Naive thymus-derived CD4-positive, alpha-beta T cell (primary cell): Measurements from ENCODE around the gene ADA. TPM values are rescaled to one million over a fixed set of nuclear protein-coding genes. Genes with fewer than 3 reads are reported as not detected.

Experiments
- ATAC-seq: fragments of 150-1000 bp; cut with Tn5 transposase; 2 replicates; pipeline ENCODE4 v1.10.0; 2021; ENCODE audit warnings: mild to moderate bottlenecking, moderate library complexity
- CTCF ChIA-PET: fragments of 350-600 bp; sonication (Branson Sonifier 250); formaldehyde crosslinking; loops from one replicate; lab custom pipeline; 2021; ENCODE audit warnings: antibody characterized with exemption; lab: Charles Lee
- POLR2A ChIA-PET: fragments of 350-600 bp; sonication (Branson Sonifier 250); formaldehyde crosslinking; loops from one replicate; lab custom pipeline; 2021; ENCODE audit warnings: antibody characterized with exemption, inconsistent platforms; lab: Charles Lee
- DNase-seq, 9 donors: peaks; one replicate each; pipeline versions ENCODE4 v3.0.0 to v3.0.0-alpha.2; 2020 to 2022; ENCODE audit warnings: mixed read lengths in 1 of 9
- H3K27ac ChIP-seq: one replicate; pipeline ENCODE4 v1.7.0; 2013; ENCODE audit warnings: mild to moderate bottlenecking, low read depth, low read length, moderate library complexity
- H3K27me3 ChIP-seq, 2 donors: one replicate each; pipeline ENCODE4 v1.7.0; 2013; ENCODE audit warnings: low read length in 2 of 2, mild to moderate bottlenecking in 2 of 2, moderate library complexity in 2 of 2; ENCODE audit not compliant: control insufficient read depth in 2 of 2, insufficient read depth in 2 of 2
- H3K36me3 ChIP-seq, 3 experiments: 1 replicate in 2 of 3; 2 replicates in 1 of 3; pipeline ENCODE4 v1.7.0; 2013; ENCODE audit warnings: low read length in 3 of 3, mild to moderate bottlenecking in 3 of 3, moderate library complexity in 1 of 3; ENCODE audit not compliant: insufficient read depth in 3 of 3, control insufficient read depth in 2 of 3
- H3K4me1 ChIP-seq, 2 donors: one replicate each; pipeline ENCODE4 v1.7.0; 2013; ENCODE audit warnings: low read length in 2 of 2, mild to moderate bottlenecking in 2 of 2, moderate library complexity in 1 of 2; ENCODE audit not compliant: control insufficient read depth in 2 of 2, insufficient read depth in 2 of 2
- H3K4me3 ChIP-seq: 2 replicates; pipeline ENCODE4 v1.7.0; 2013; ENCODE audit warnings: mild to moderate bottlenecking, low read length
- H3K9me3 ChIP-seq, 3 experiments: 1 replicate in 2 of 3; 2 replicates in 1 of 3; pipeline ENCODE4 v1.7.0; 2013; ENCODE audit warnings: low read length in 3 of 3; ENCODE audit not compliant: control insufficient read depth in 2 of 3
- H3K27ac Mint-ChIP-seq, 9 donors: one replicate each; pipeline ENCODE4 v1.8.0; 2020 to 2022; ENCODE audit warnings: mixed read lengths in 9 of 9, mild to moderate bottlenecking in 8 of 9, moderate library complexity in 5 of 9, inconsistent platforms in 2 of 9
- H3K27me3 Mint-ChIP-seq, 5 donors: one replicate each; pipeline ENCODE4 v1.8.0; 2021 to 2022; ENCODE audit warnings: mixed read lengths in 5 of 5, mild to moderate bottlenecking in 1 of 5
- H3K36me3 Mint-ChIP-seq, 5 donors: one replicate each; pipeline ENCODE4 v1.8.0; 2020 to 2022; ENCODE audit warnings: mixed read lengths in 5 of 5, mild to moderate bottlenecking in 3 of 5, inconsistent platforms in 1 of 5
- H3K4me1 Mint-ChIP-seq, 7 donors: one replicate each; pipeline ENCODE4 v1.8.0; 2020 to 2022; ENCODE audit warnings: mixed read lengths in 7 of 7, mild to moderate bottlenecking in 3 of 7, inconsistent platforms in 1 of 7
- H3K4me3 Mint-ChIP-seq, 10 donors: one replicate each; pipeline ENCODE4 v1.8.0; 2020 to 2022; ENCODE audit warnings: mild to moderate bottlenecking in 10 of 10, mixed read lengths in 10 of 10, moderate library complexity in 6 of 10, inconsistent platforms in 2 of 10
- H3K9me3 Mint-ChIP-seq, 11 donors: one replicate each; pipeline ENCODE4 v1.8.0; 2020 to 2022; ENCODE audit warnings: mixed read lengths in 11 of 11, mild to moderate bottlenecking in 4 of 11, inconsistent platforms in 1 of 11, moderate library complexity in 1 of 11
- intact Hi-C, 2 donors: fragments of 100-400 bp; cut with micrococcal nuclease; formaldehyde crosslinking; loops; one replicate each; pipeline ENCODE4 v1.15.1; 2023
- polyA plus RNA-seq, 2 donors: library from polyadenylated mRNA; unstranded; fragments of 300-500 nt; fragmentation: Illumina TruSeq; gene quantifications; one replicate each; pipeline ENCODE4 v1.2.3, GENCODE V29; 2021
- total RNA-seq, 6 experiments: library from RNA in 5 of 6; stranded (reverse) in 5 of 6; gene quantifications; 1 replicate in 5 of 6; 2 replicates in 1 of 6; pipeline ENCODE4 v1.2.3 and lab custom pipeline; 2021 to 2026

ADA gene
- total and polyA plus RNA-seq, 7 experiments from 2014 or later: 26.1 to 103 (median 35.2) TPM

DNA sequence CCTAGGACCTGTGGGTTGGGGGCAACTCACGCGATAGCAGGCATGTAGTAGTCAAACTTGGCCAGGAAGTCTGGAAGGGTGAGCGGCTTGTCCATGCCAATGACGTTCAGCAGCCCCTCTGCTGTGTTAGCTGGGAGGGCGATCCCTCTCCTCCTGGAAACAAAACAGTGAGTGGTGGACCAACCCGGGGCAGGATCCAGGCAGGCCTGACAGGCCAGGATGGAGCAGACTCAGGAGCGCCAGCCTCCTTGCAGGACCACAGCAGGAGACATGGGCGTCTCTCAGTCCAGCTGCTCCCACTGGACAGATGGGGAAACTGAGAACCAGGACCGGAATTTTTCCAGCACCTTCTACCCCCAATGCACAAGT is 22.5 kb downstream of the ADA start:
- POLR2A ChIA-PET: no interaction called here
- Histone ChIP-seq H3K9me3 (no peaks in the 10 kb centered on the region), H3K27ac (no peak overlapping the region), H3K4me1 (no peaks in the 10 kb centered on the region), H3K36me3 (peaks cover 4 to 80% (median 5%) of the 10 kb centered on the region in 3 experiments), H3K4me3 (no peak overlapping the region), H3K27me3 (no peaks in the 10 kb centered on the region)
- Mint-ChIP-seq H3K4me1 (peaks cover 0 to 12% (median 3%) of the 10 kb centered on the region in 7 donors), H3K9me3 (peaks cover 0 to 2% (median 0%) of the 10 kb centered on the region in 11 donors), H3K27ac (no peak overlapping the region), H3K36me3 (peaks cover 7 to 54% (median 23%) of the 10 kb centered on the region in 5 donors), H3K27me3 (no peaks in the 10 kb centered on the region), H3K4me3 (no peak overlapping the region)
- no peak for DNase-seq
- CTCF ChIA-PET: no interaction called here
- no peak for ATAC-seq
- intact Hi-C loops: no loop called here

DNA sequence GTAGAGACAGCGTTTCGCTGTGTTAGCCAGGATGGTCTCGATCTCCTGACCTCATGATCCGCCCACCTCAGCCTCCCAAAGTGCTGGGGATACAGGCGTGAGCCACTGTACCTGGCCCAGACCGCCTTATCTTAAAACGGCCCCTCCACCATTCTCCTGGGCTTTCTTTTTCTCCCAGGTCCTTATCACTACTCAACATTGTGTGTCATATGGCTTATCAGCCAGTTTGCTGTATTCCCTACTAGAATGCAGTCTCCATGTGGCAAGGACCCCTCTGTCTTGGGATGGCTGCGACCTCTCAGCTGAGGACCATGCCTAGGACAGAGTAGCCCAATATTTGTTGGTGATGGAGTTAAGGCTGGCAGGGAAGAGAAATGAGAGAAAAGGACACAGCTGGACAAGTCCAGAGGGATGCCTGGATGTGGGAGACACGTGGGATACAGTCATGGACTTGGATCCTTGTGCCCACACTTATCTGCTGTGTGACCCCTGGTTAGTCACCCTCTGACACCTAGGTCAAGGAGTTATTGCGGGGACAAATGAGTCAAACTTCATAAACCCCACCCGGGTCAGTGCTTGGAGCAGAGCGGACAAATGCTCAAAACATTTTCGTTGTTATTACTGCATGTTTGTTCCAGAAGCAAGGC is 24.0 kb downstream of the ADA start:
- Mint-ChIP-seq H3K27me3 (no peaks in the 10 kb centered on the region), H3K4me1 (peaks cover 0 to 12% (median 3%) of the 10 kb centered on the region in 7 donors), H3K9me3 (peaks cover 0 to 7% (median 0%) of the 10 kb centered on the region in 11 donors), H3K27ac (peak overlapping the region in 3 of 9 donors; percentile 29 to 81 (median 56)), H3K4me3 (no peak overlapping the region), H3K36me3 (peaks cover 7 to 57% (median 33%) of the 10 kb centered on the region in 5 donors)
- ChIA-PET POLR2A (interaction anchor here (0.6 to 0.7 kb wide), 2 partner anchors 16 to 258 kb away, joined by 3 read pairs; partner anchors contain the start of gene YWHAB), CTCF (interaction anchor here (0.6 to 0.9 kb wide), 2 partner anchors 11 to 101 kb away, joined by 3 to 4 read pairs; no protein-coding TSS in a partner anchor)
- no peak for DNase-seq
- intact Hi-C loops: no loop called here
- Histone ChIP-seq H3K27me3 (no peaks in the 10 kb centered on the region), H3K9me3 (peaks cover 0 to 7% (median 0%) of the 10 kb centered on the region in 3 experiments), H3K27ac (no peak overlapping the region), H3K4me1 (no peaks in the 10 kb centered on the region), H3K36me3 (peaks cover 5 to 80% (median 11%) of the 10 kb centered on the region in 3 experiments), H3K4me3 (no peak overlapping the region)
- no peak for ATAC-seq

DNA sequence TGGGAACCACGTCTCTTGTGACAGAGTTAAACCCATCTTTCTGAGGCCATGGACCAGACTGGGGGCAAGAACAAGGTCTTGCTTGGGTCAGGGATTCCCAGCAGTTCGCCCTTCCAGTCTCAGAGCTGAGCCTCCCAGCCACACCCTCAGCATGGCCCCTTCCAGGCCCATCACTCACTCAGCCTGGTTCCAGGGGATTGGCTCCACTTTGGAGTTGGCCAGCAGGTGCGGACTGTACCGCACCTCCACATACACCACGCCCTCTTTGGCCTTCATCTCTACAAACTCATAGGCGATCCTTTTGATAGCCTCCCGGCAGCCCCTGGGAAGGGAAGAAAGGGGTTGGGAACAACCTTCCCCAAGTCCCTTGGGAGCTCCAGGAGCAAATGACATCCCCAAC is 25.2 kb downstream of the ADA start:
- Histone ChIP-seq H3K36me3 (peaks cover 5 to 85% (median 18%) of the 10 kb centered on the region in 3 experiments), H3K9me3 (peaks cover 0 to 7% (median 0%) of the 10 kb centered on the region in 3 experiments), H3K27me3 (no peaks in the 10 kb centered on the region), H3K4me3 (no peak overlapping the region), H3K4me1 (no peaks in the 10 kb centered on the region), H3K27ac (no peak overlapping the region)
- DNase-seq (no peak), ATAC-seq (no peak)
- Mint-ChIP-seq H3K27ac (peak overlapping the region in 4 of 9 donors; percentile 43 to 72 (median 60)), H3K4me3 (no peak overlapping the region), H3K36me3 (peaks cover 14 to 69% (median 42%) of the 10 kb centered on the region in 5 donors), H3K4me1 (peaks cover 0 to 12% (median 4%) of the 10 kb centered on the region in 7 donors), H3K27me3 (no peaks in the 10 kb centered on the region), H3K9me3 (peaks cover 0 to 7% (median 0%) of the 10 kb centered on the region in 11 donors)
- POLR2A ChIA-PET: interaction anchor here (1.4 kb wide), 1 partner anchor 9 kb away, joined by 3 read pairs; no protein-coding TSS in a partner anchor
- CTCF ChIA-PET: interaction anchor here (1.5 kb wide), 1 partner anchor 16 kb away, joined by 6 read pairs; no protein-coding TSS in a partner anchor
- intact Hi-C loops: no loop called here

DNA sequence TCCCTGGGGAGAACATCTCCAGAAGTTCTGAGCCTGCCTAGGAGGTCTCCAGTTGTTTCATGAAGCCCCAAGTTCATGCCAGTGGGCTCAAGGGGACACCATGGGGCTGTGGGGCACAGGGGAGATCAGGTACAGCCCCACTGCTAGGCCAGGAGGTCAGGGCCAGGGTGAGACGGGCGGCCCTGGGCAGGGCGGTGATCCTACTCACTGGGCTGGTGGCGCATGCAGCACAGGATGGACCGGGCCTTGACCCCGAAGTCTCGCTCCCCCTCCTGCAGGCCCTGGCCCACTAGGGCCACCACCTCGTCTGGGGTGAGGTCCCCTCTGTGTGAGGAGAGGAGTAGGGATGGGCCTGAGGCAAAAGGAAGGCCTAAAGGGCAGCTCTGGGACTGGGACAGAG is 26.1 kb downstream of the ADA start:
- peaks cover 0 to 12% (median 4%) of the 10 kb centered on the region in 7 donors for H3K4me1 Mint-ChIP-seq
- Histone ChIP-seq H3K4me3 (no peak overlapping the region), H3K27ac (no peak overlapping the region), H3K27me3 (no peaks in the 10 kb centered on the region), H3K9me3 (peaks cover 0 to 7% (median 0%) of the 10 kb centered on the region in 3 experiments), H3K4me1 (no peaks in the 10 kb centered on the region), H3K36me3 (peaks cover 5 to 89% (median 18%) of the 10 kb centered on the region in 3 experiments)
- DNase-seq: no peak
- CTCF ChIA-PET: interaction anchor here (1.1 to 1.5 kb wide), 3 partner anchors 15 to 58 kb away, joined by 3 to 6 read pairs (median 3); no protein-coding TSS in a partner anchor
- intact Hi-C loops: no loop called here
- POLR2A ChIA-PET: interaction anchor here (1.4 kb wide), 1 partner anchor 8 kb away, joined by 3 read pairs; no protein-coding TSS in a partner anchor
- H3K9me3 Mint-ChIP-seq: peaks cover 0 to 7% (median 0%) of the 10 kb centered on the region in 11 donors
- peaks cover 16 to 76% (median 48%) of the 10 kb centered on the region in 5 donors for H3K36me3 Mint-ChIP-seq
- ATAC-seq: no peak
- no peak overlapping the region for H3K4me3 Mint-ChIP-seq
- H3K27ac Mint-ChIP-seq: no peak overlapping the region
- H3K27me3 Mint-ChIP-seq: no peaks in the 10 kb centered on the region

DNA sequence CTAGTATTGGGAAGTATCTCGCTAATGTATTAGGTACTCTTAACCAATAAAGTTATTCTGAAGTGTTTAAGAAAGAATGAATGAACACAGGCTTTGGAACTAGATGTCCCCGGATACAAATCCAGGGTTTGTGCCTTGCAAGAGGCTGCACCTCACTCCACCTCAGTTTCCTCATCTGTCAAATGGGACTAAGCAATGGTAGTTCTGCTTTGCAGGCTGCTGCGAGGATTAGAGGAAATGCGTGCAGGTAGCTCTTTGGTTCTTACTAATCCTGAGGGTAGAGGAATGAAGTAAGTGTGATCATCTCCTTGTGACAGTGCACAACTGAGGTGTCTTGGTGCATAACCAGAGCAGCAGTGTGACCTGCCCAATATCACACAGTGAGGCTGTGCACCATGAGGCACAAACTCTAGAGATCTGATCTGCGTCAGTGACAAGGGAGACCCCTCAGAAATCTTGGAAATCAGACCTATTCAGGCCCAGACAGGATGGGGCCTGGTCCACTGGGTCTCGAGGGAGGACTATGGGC is 26.7 kb downstream of the ADA start:
- Mint-ChIP-seq H3K4me1 (peaks cover 0 to 13% (median 6%) of the 10 kb centered on the region in 7 donors), H3K36me3 (peaks cover 20 to 77% (median 52%) of the 10 kb centered on the region in 5 donors), H3K27me3 (no peaks in the 10 kb centered on the region), H3K4me3 (no peak overlapping the region), H3K9me3 (peaks cover 0 to 7% (median 0%) of the 10 kb centered on the region in 11 donors), H3K27ac (peak overlapping the region in 2 of 9 donors; percentile 2 to 48)
- Histone ChIP-seq H3K36me3 (peaks cover 5 to 94% (median 18%) of the 10 kb centered on the region in 3 experiments), H3K27ac (no peak overlapping the region), H3K9me3 (peaks cover 0 to 7% (median 0%) of the 10 kb centered on the region in 3 experiments), H3K4me1 (no peaks in the 10 kb centered on the region), H3K4me3 (no peak overlapping the region), H3K27me3 (no peaks in the 10 kb centered on the region)
- no peak for ATAC-seq
- POLR2A ChIA-PET: no interaction called here
- CTCF ChIA-PET: interaction anchor here (0.6 to 1.1 kb wide), 3 partner anchors 22 to 464 kb away, joined by 3 read pairs; no protein-coding TSS in a partner anchor
- intact Hi-C loops: no loop called here
- DNase-seq: no peak

DNA sequence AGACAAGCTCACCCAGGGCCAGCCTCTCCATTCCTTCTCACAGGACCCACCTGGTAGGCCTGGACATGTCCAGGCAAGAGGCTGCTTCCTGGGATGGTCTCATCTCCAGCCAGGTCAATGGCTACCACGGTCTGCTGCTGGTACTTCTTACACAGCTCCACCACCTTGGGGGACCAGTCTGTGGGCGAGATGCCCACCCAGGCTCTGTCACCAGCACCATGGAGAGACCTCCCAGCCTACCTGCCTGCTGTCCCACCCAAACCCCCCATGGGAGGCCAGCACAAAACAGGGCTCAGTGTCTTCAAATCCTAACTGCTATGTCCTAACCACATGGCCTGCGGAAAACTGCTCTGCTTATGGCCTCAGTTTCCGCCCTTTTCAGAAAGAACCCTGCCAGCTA is 27.3 kb downstream of the ADA start:
- no peaks in the 10 kb centered on the region for H3K27me3 ChIP-seq
- peaks cover 5 to 94% (median 18%) of the 10 kb centered on the region in 3 experiments for H3K36me3 ChIP-seq
- peaks cover 0 to 19% (median 11%) of the 10 kb centered on the region in 7 donors for H3K4me1 Mint-ChIP-seq
- H3K4me1 ChIP-seq: peaks cover 0 to 4% of the 10 kb centered on the region in 2 donors
- ATAC-seq (no peak), DNase-seq (no peak)
- H3K4me3 Mint-ChIP-seq: no peak overlapping the region
- H3K27ac ChIP-seq: no peak overlapping the region
- H3K27me3 Mint-ChIP-seq: no peaks in the 10 kb centered on the region
- H3K4me3 ChIP-seq: no peak overlapping the region
- H3K36me3 Mint-ChIP-seq: peaks cover 25 to 81% (median 57%) of the 10 kb centered on the region in 5 donors
- intact Hi-C loops: no loop called here
- ChIA-PET CTCF (interaction anchor here (0.6 kb wide), 1 partner anchor 463 kb away, joined by 3 read pairs; no protein-coding TSS in a partner anchor), POLR2A (interaction anchor here (0.6 kb wide), 1 partner anchor 64 kb away, joined by 3 read pairs; no protein-coding TSS in a partner anchor)
- H3K27ac Mint-ChIP-seq: no peak overlapping the region
- H3K9me3 ChIP-seq: peaks cover 0 to 7% (median 0%) of the 10 kb centered on the region in 3 experiments
- H3K9me3 Mint-ChIP-seq: peaks cover 0 to 7% (median 0%) of the 10 kb centered on the region in 11 donors
